IMR-90 (cell line): ENCODE results near the gene FGF21. TPM values are rescaled to one million over a fixed set of nuclear protein-coding genes. Genes with fewer than 3 reads are reported as not detected.

Experiments used
- ATAC-seq: fragments of 200-7000 bp; cut with Tn5 transposase; 2 replicates; pipeline ENCODE4 v1.9.1; 2020; ENCODE audit warnings: low read depth, mild to moderate bottlenecking, moderate library complexity
- BruUV-seq: library from RNA; stranded (reverse); fragments of 400-500 nt; replicated peaks from 2 replicates; lab custom pipeline; 2021; lab: Mats Ljungman, UMichigan
- CTCF ChIA-PET: fragments of 300-600 bp; formaldehyde crosslinking; extraction: SDS; loops from one replicate; lab custom pipeline; 2021; ENCODE audit warnings: antibody characterized with exemption; lab: Yijun Ruan, JAX
- POLR2A ChIA-PET: fragments of 300-600 bp; sonication (Branson Sonifier 250); formaldehyde crosslinking; loops from one replicate; lab custom pipeline; 2022; ENCODE audit warnings: antibody characterized with exemption; ENCODE audit not compliant: unreplicated experiment; lab: Charles Lee
- DNase-seq: peaks from one replicate; pipeline ENCODE4 v3.0.0; 2013
- H2AFZ ChIP-seq: replicated peaks from 2 replicates; pipeline ENCODE3; 2013; ENCODE audit warnings: low read length, mild to moderate bottlenecking; ENCODE audit not compliant: poor library complexity
- H2AK5ac ChIP-seq: 2 replicates; pipeline ENCODE4 v1.6.1; 2013; ENCODE audit warnings: low read depth, low read length, inconsistent platforms
- H2AK9ac ChIP-seq: replicated peaks from 2 replicates; pipeline ENCODE3; 2013; ENCODE audit warnings: mild to moderate bottlenecking, low read depth, low read length, moderate library complexity; ENCODE audit not compliant: poor library complexity
- H2BK120ac ChIP-seq: 2 replicates; pipeline ENCODE4 v1.6.1; 2013; ENCODE audit warnings: low read depth, low read length, inconsistent platforms
- H2BK15ac ChIP-seq: 3 replicates; pipeline ENCODE4 v1.6.1; 2013; ENCODE audit warnings: low read depth, low read length, inconsistent platforms
- H2BK20ac ChIP-seq: 2 replicates; pipeline ENCODE4 v1.6.1; 2013; ENCODE audit warnings: low read depth, mild to moderate bottlenecking, inconsistent platforms, low read length, moderate library complexity
- H2BK5ac ChIP-seq: 2 replicates; pipeline ENCODE4 v1.6.1; 2013; ENCODE audit warnings: mild to moderate bottlenecking, low read depth, low read length, inconsistent platforms; ENCODE audit not compliant: poor library complexity, severe bottlenecking
- H3K14ac ChIP-seq: replicated peaks from 2 replicates; pipeline ENCODE4 v1.6.1; 2013; ENCODE audit warnings: low read depth, low read length, inconsistent platforms
- H3K18ac ChIP-seq: 2 replicates; pipeline ENCODE4 v1.6.1; 2013; ENCODE audit warnings: low read depth, low read length, control low read depth
- H3K23ac ChIP-seq: 2 replicates; pipeline ENCODE4 v1.6.1; 2013; ENCODE audit warnings: low read depth, low read length, inconsistent platforms
- H3K27ac ChIP-seq: 2 replicates; pipeline ENCODE4 v1.5.1; 2013; ENCODE audit warnings: mild to moderate bottlenecking, control low read depth, low read length; ENCODE audit not compliant: insufficient read depth
- H3K27me3 ChIP-seq: 2 replicates; pipeline ENCODE4 v1.6.1; 2013; ENCODE audit warnings: low read length; ENCODE audit not compliant: control insufficient read depth, insufficient read depth
- H3K36me3 ChIP-seq: 2 replicates; pipeline ENCODE4 v1.6.1; 2013; ENCODE audit warnings: low read length, mixed read lengths; ENCODE audit not compliant: control insufficient read depth, insufficient read depth
- H3K4ac ChIP-seq: 2 replicates; pipeline ENCODE4 v1.6.1; 2013; ENCODE audit warnings: low read depth, low read length, inconsistent platforms
- H3K4me1 ChIP-seq: 2 replicates; pipeline ENCODE4 v1.6.1; 2013; ENCODE audit warnings: low read length, mixed read lengths; ENCODE audit not compliant: control insufficient read depth, insufficient read depth
- H3K4me2 ChIP-seq: 2 replicates; pipeline ENCODE4 v1.6.1; 2013; ENCODE audit warnings: low read depth, mild to moderate bottlenecking, control low read depth, low read length, moderate library complexity
- H3K4me3 ChIP-seq: 2 replicates; pipeline ENCODE4 v1.5.1; 2013; ENCODE audit warnings: low read depth, mild to moderate bottlenecking, control low read depth, low read length, moderate library complexity; ENCODE audit not compliant: insufficient read depth
- H3K56ac ChIP-seq: 2 replicates; pipeline ENCODE4 v1.6.1; 2013; ENCODE audit warnings: low read length, inconsistent platforms; ENCODE audit not compliant: insufficient read depth; ENCODE audit errors: extremely low read depth
- H3K79me1 ChIP-seq, 2 experiments: 2 replicates each; pipeline ENCODE4 v1.6.1; 2013; ENCODE audit warnings: low read length in 2 of 2, inconsistent platforms in 1 of 2, low read depth in 1 of 2
- H3K9ac ChIP-seq: 2 replicates; pipeline ENCODE4 v1.6.1; 2013; ENCODE audit warnings: low read depth, low read length, control low read depth
- H3K9me1 ChIP-seq: 2 replicates; pipeline ENCODE4 v1.6.1; 2013; ENCODE audit warnings: low read length, inconsistent platforms; ENCODE audit not compliant: insufficient read depth
- H3K9me3 ChIP-seq: 2 replicates; pipeline ENCODE4 v1.6.1; 2013; ENCODE audit warnings: low read length; ENCODE audit not compliant: control insufficient read depth, insufficient read depth
- H4K20me1 ChIP-seq: 2 replicates; pipeline ENCODE4 v1.6.1; 2013; ENCODE audit warnings: low read length, inconsistent platforms; ENCODE audit not compliant: insufficient read depth
- H4K5ac ChIP-seq: 2 replicates; pipeline ENCODE4 v1.6.1; 2013; ENCODE audit warnings: mild to moderate bottlenecking, low read depth, low read length, control low read depth
- H4K8ac ChIP-seq, 2 experiments: 2 replicates each; pipeline ENCODE4 v1.6.1; 2013; ENCODE audit warnings: low read depth in 2 of 2, low read length in 2 of 2, control low read depth in 1 of 2, inconsistent platforms in 1 of 2
- H4K91ac ChIP-seq: 2 replicates; pipeline ENCODE4 v1.6.1; 2013; ENCODE audit warnings: low read depth, low read length, inconsistent platforms; ENCODE audit not compliant: insufficient read depth
- BHLHE40 ChIP-seq: fragments of 150-350 bp; IDR thresholded peaks from 2 replicates; pipeline ENCODE4 v1.6.1; 2016; ENCODE audit warnings: mild to moderate bottlenecking, low read depth, low read length
- ELK1 ChIP-seq: fragments of 150-350 bp; IDR thresholded peaks from 2 replicates; pipeline ENCODE4 v1.6.1; 2016; ENCODE audit warnings: low read depth, mild to moderate bottlenecking, low read length, moderate library complexity, borderline replicate concordance
- RFX5 ChIP-seq: IDR thresholded peaks from 2 replicates; pipeline ENCODE4 v1.8.0; 2012; ENCODE audit warnings: low read depth, mild to moderate bottlenecking, low read length, moderate library complexity
- SMC3 ChIP-seq: fragments of 150-350 bp; IDR thresholded peaks from 2 replicates; pipeline ENCODE4 v1.6.1; 2016; ENCODE audit warnings: low read depth, mild to moderate bottlenecking, antibody characterized with exemption, low read length, moderate library complexity
- USF2 ChIP-seq: fragments of 150-350 bp; IDR thresholded peaks from 2 replicates; pipeline ENCODE4 v1.6.1; 2017; ENCODE audit warnings: mild to moderate bottlenecking, antibody characterized with exemption, low read length, low read depth
- WGBS, 2 experiments: methylation state at CpG; one replicate each; pipeline versions ENCODE4 v1.1.5 to v1.1.7; 2013; ENCODE audit warnings: missing lambda C conversion rate in 2 of 2; ENCODE audit not compliant: insufficient read length in 1 of 2; ENCODE audit errors: extremely low coverage in 2 of 2; 5-methylcytosine and 5-hydroxymethylcytosine counted together
- dilution Hi-C: fragments of 300-500 bp; cut with HindIII; formaldehyde crosslinking; loops from one replicate; pipeline ENCODE4 v1.14.3; 2018; ENCODE audit warnings: low sequenced_read_pairs; ENCODE audit not compliant: unreplicated experiment
- in situ Hi-C: fragments of 300-500 bp; cut with MboI; formaldehyde crosslinking; loops from 3 replicates; pipeline ENCODE4 v1.14.3; 2019; ENCODE audit warnings: low sequenced_read_pairs, inconsistent platforms, mixed read lengths
- intact Hi-C: fragments of 100-400 bp; cut with micrococcal nuclease; formaldehyde crosslinking; loops from 2 replicates; pipeline ENCODE4 v1.10.0; 2022
- polyA plus RNA-seq, 3 experiments: library from polyadenylated mRNA; depleted of rRNA; stranded (reverse); fragments of >200 nt; gene quantifications; 2 replicates each; pipeline ENCODE4 v1.2.3, GENCODE V29; 2012; ENCODE audit warnings: low replicate concordance in 1 of 3
- total RNA-seq: library from RNA; depleted of rRNA; stranded (reverse); fragments of >200 nt; gene quantifications from 2 replicates; pipeline ENCODE4 v1.2.3, GENCODE V29; 2012

FGF21 gene
- total and polyA plus RNA-seq, 2 of the 4 experiments (the other 2 are of a cell fraction), result not detected

- intact Hi-C loops, result no loop called here
- ATAC-seq, result no peak
- peaks cover 23% of the 10 kb centered on the region for H3K27me3 ChIP-seq
- no peak overlapping the region for H2AFZ ChIP-seq
- H2BK15ac ChIP-seq, result no peak overlapping the region
- no peak overlapping the region for H2BK120ac ChIP-seq
- no peak overlapping the region for H4K5ac ChIP-seq
- H3K9ac ChIP-seq, result no peak overlapping the region
- no peak overlapping the region for H2BK5ac ChIP-seq
- no peaks in the 10 kb centered on the region for H3K36me3 ChIP-seq
- H3K4me1 ChIP-seq, result peaks cover 5% of the 10 kb centered on the region
- H4K20me1 ChIP-seq, result no peaks in the 10 kb centered on the region
- no peak overlapping the region for H3K14ac ChIP-seq
- H3K23ac ChIP-seq, result no peak overlapping the region
- peaks cover 3% of the 10 kb centered on the region for H3K9me3 ChIP-seq
- no TSS peak for BruUV-seq
- H2AK9ac ChIP-seq, result no peak overlapping the region
- H4K8ac ChIP-seq, result no peak overlapping the region
- no peak for DNase-seq
- H2BK20ac ChIP-seq, result no peak overlapping the region
- H3K4me2 ChIP-seq, result no peak overlapping the region
- H4K91ac ChIP-seq, result no peak overlapping the region
- no peak overlapping the region for H2AK5ac ChIP-seq
- TF ChIP-seq SMC3 (no peak), USF2 (no peak), ELK1 (no peak), RFX5 (no peak), BHLHE40 (no peak)
- dilution Hi-C loops, result no loop called here
- ChIA-PET CTCF (no interaction called here), POLR2A (no interaction called here)
- no peak overlapping the region for H3K18ac ChIP-seq
- peaks cover 3% of the 10 kb centered on the region; the same call in 1 of the 2 replicates for H3K9me1 ChIP-seq
- no peak overlapping the region for H3K4me3 ChIP-seq
- H3K4ac ChIP-seq, result no peak overlapping the region
- no peaks in the 10 kb centered on the region for H3K79me1 ChIP-seq
- WGBS, 2 experiments, result 81% methylated on average over 4 of the region's 9 CpGs; no CpG with 5 or more reads in 1 of the 2 experiments
- in situ Hi-C loops, result no loop called here
- H3K27ac ChIP-seq, result no peak overlapping the region
- H3K56ac ChIP-seq, result no peak overlapping the region
Observed at GRCh38 chr19:48734625-48735024, 20.7 kb upstream of the FGF21 start.
